Stimulated activated naive CD8-positive, alpha-beta T cell treated with anti-CD3 and anti-CD28 coated beads, Interleukin-15, Interleukin-2, amounts not matched to agents 100 ng/mL and 50 ng/mL, for 24 hours (primary cell): ENCODE results near the gene NR2E1.

Source experiments
- H3K27ac Mint-ChIP-seq: one replicate; pipeline ENCODE4 v1.8.0; 2021; ENCODE audit warnings: mild to moderate bottlenecking, mixed read lengths
- H3K27me3 Mint-ChIP-seq: one replicate; pipeline ENCODE4 v1.8.0; 2021; ENCODE audit warnings: mixed read lengths
- H3K36me3 Mint-ChIP-seq: one replicate; pipeline ENCODE4 v1.8.0; 2021; ENCODE audit warnings: low read depth, mixed read lengths
- H3K4me1 Mint-ChIP-seq: one replicate; pipeline ENCODE4 v1.8.0; 2021; ENCODE audit warnings: low read depth, mixed read lengths
- H3K4me3 Mint-ChIP-seq: one replicate; pipeline ENCODE4 v1.8.0; 2021; ENCODE audit warnings: mild to moderate bottlenecking, mixed read lengths
- H3K9me3 Mint-ChIP-seq: one replicate; pipeline ENCODE4 v1.8.0; 2021; ENCODE audit warnings: mixed read lengths

NR2E1 gene

DNA sequence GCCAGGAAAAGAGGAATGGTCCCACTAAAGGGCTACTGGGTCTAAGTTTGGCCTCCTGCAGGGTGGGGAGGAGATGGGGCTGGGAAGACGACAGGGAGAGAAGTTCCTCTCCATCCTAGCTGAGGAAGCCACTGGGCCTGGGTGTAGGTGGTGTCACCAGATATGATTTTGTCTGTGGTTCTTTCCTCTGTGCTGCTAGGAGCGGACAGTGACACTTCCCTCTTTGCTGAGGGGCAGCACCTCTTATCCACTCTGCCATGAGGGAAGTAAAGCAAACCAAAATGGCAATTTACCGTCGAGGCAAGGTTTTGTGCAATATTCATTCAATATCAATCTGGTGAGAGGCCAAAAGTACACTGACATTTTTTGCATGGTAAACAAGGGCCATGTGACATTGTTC lies 33.0 kb upstream of the NR2E1 start:
- peak overlapping the region; percentile 78 for H3K4me3 Mint-ChIP-seq

DNA sequence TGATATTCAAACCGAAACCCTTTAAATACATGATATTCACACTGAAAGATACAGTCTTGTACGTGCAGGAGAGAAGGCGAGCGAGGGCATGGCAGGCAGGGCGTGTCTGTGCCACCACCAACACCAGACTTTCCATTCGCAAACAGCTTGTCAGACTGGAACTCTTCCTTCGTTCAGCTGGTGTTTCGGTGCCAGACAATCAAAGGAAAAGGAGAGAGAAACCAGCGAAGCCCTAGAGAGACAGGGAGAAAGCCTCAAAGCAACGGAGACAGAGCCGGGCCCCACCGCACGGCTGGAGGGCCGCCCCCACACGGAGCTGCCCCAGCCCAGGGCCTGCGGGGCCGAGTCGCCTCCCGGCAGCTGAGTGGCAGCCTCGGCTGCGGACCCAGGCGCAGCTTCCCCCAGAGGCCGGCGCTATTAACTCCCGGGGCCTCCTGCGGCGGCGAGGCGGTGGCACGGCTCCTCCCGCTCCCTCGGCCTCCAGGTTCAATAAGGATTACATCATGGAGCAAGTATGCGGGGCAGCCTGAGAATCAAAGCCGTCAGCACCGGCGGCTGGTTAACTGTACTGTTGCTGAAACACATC lies 32.1 kb upstream of the NR2E1 start:
- Mint-ChIP-seq H3K36me3 (peaks cover 5% of the 10 kb centered on the region), H3K4me3 (peak overlapping the region; percentile 78), H3K4me1 (peaks cover 13% of the 10 kb centered on the region), H3K27ac (peak overlapping the region; percentile 63), H3K27me3 (peaks cover 83% of the 10 kb centered on the region), H3K9me3 (no peaks in the 10 kb centered on the region)

More for the DNA sequence above, 33.0 kb upstream of the NR2E1 start:
- Mint-ChIP-seq H3K36me3 (peaks cover 5% of the 10 kb centered on the region), H3K27me3 (peaks cover 83% of the 10 kb centered on the region), H3K27ac (no peak overlapping the region), H3K9me3 (no peaks in the 10 kb centered on the region), H3K4me1 (peaks cover 13% of the 10 kb centered on the region)

DNA sequence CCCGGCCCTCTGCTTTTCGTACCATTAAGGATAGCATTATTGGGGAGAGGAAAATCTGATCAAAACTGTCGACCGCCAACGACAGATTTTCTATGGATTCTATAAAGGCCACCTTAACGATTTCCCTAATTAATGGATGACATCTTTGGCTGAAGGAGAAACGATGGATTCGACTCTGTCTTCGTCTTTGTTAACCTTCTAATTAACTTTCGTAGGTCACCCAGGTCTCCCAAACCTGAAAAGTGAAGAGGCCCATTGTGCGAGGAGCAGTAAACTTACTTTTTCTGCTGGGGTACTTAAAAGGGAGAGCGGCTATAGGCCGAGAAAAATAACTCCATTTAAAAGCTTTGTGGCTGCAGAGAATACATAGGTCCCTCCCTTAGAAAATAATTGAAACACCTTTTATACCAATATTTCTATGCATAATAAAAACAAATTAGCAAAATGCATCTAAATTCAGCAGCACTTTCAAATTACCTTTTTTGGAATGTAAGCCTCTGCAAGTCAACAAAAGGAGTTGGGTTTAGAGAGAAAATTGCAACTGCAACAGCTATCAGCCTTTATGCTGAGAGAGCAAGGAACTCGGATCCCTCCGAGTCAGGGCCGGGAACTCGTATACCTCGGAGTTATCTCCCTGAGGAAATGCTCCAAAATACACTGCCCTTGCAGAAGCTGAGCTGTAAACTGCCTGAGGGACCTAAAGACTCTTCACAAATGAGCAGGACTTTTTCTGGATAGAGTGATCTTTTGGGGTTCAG lies 31.4 kb upstream of the NR2E1 start:
- Mint-ChIP-seq H3K9me3 (no peaks in the 10 kb centered on the region), H3K27me3 (peaks cover 80% of the 10 kb centered on the region), H3K4me1 (peaks cover 13% of the 10 kb centered on the region), H3K36me3 (peaks cover 5% of the 10 kb centered on the region), H3K4me3 (peak overlapping the region; percentile 54), H3K27ac (no peak overlapping the region)

DNA sequence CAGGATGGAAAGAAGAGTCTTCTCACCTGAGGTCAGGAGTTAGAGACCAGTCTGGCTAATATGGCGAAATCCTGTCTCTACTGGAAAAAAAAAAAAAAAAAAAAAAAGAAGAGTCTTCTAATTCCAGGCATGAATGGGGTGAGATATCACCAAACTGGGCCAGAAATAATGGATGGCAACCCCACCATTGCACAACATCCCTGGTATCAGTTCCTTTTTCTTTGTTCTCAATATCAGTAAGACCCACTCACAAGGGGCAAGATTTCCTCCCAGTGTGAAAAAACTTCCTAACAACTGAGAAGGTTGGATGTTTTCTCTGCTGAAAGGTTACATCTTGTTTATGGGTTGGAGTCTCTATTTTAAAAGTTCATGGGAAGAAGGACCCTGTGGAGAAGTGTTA lies 23.6 kb upstream of the NR2E1 start:
- no peaks in the 10 kb centered on the region for H3K4me1 Mint-ChIP-seq
- H3K9me3 Mint-ChIP-seq, result no peaks in the 10 kb centered on the region
- no peak overlapping the region for H3K27ac Mint-ChIP-seq
- no peak overlapping the region for H3K4me3 Mint-ChIP-seq
- H3K36me3 Mint-ChIP-seq, result no peaks in the 10 kb centered on the region
- peaks cover 49% of the 10 kb centered on the region for H3K27me3 Mint-ChIP-seq

- Mint-ChIP-seq H3K27me3 (peaks cover 57% of the 10 kb centered on the region), H3K4me1 (no peaks in the 10 kb centered on the region), H3K9me3 (peaks cover 4% of the 10 kb centered on the region), H3K36me3 (no peaks in the 10 kb centered on the region), H3K27ac (no peak overlapping the region), H3K4me3 (no peak overlapping the region)
Observed at GRCh38 chr6:108145639-108146038, 20.2 kb upstream of the NR2E1 start.

DNA sequence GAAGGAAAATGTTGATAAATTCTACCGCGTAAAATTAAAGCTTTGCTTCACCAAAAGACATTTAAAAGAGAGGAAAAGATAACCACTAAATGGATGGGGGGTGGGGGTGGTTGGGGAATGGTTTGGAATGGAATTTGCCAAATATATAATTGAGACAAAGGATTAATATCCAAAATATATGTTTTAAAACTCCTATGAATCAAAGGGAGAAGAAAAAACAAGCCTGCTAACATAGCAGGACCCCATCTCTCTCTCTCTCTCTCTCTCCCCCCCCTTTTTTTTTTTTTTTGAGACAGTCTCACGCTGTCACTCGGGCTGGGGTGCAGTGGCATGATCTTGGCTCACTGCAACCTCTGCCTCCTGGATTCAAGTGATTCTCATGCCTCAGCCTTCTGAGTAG lies 13.4 kb upstream of the NR2E1 start:
- peaks cover 4% of the 10 kb centered on the region for H3K9me3 Mint-ChIP-seq
- no peaks in the 10 kb centered on the region for H3K36me3 Mint-ChIP-seq
- H3K27me3 Mint-ChIP-seq, result peaks cover 76% of the 10 kb centered on the region
- no peak overlapping the region for H3K4me3 Mint-ChIP-seq
- peaks cover 5% of the 10 kb centered on the region for H3K4me1 Mint-ChIP-seq
- H3K27ac Mint-ChIP-seq, result no peak overlapping the region

- Mint-ChIP-seq H3K9me3 (no peaks in the 10 kb centered on the region), H3K27ac (no peak overlapping the region)
Observed at GRCh38 chr6:108156180-108156937, 9.5 kb upstream of the NR2E1 start.

GRCh38 chr6:108156938-108157233 lies 8.9 kb upstream of the NR2E1 start:
- peaks cover 3% of the 10 kb centered on the region for H3K36me3 Mint-ChIP-seq
- peaks cover 11% of the 10 kb centered on the region for H3K4me1 Mint-ChIP-seq
- H3K4me3 Mint-ChIP-seq, result peak overlapping the region; percentile 52
- H3K27me3 Mint-ChIP-seq, result peaks cover 87% of the 10 kb centered on the region
- no peak overlapping the region for H3K27ac Mint-ChIP-seq
- no peaks in the 10 kb centered on the region for H3K9me3 Mint-ChIP-seq

More at GRCh38 chr6:108156180-108156937, 9.5 kb upstream of the NR2E1 start:
- H3K4me3 Mint-ChIP-seq, result peak overlapping the region; percentile 52
- H3K4me1 Mint-ChIP-seq, result peaks cover 11% of the 10 kb centered on the region
- H3K36me3 Mint-ChIP-seq, result peaks cover 3% of the 10 kb centered on the region
- peaks cover 83% of the 10 kb centered on the region for H3K27me3 Mint-ChIP-seq

DNA sequence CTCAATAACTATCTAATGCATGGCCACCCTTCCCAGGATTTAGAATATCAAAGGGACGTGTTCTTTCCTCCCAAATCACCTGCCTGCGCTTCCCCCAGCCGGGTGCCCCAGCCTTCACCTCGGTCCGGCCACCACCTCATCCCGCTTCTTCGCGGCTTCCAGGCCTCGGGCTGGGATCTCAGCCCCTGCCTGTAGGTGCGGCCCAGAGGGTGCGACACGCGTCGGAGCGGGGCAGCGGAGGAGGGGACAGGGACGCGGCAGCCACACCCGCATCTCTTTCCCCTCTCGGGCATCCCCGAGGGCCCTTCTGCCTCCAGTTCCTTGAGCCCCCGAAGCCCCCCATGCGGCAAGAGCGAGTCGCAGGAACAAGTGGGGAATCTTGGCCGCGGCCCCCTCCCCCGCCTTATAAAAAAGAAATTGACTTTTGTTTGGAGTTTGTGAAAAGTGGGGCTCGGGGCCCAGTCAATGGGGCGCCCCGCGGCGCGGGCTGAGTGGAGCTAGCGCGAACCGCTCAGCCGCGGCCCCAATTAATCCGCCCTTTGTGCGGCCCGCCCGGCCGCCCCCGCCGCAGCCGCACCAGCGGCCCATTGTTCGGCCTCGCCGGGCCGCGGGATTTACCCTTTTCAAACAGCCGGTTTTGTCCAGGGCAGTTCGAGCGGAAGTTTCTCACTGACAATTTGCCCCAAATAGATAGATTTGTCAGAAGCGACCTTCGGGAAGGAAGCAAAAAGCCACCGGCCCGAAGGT lies 8.4 kb upstream of the NR2E1 start:
- H3K27ac Mint-ChIP-seq, result no peak overlapping the region
- no peaks in the 10 kb centered on the region for H3K9me3 Mint-ChIP-seq
- H3K27me3 Mint-ChIP-seq, result peaks cover 88% of the 10 kb centered on the region
- peak overlapping the region; percentile 52 for H3K4me3 Mint-ChIP-seq
- H3K4me1 Mint-ChIP-seq, result peaks cover 11% of the 10 kb centered on the region
- H3K36me3 Mint-ChIP-seq, result peaks cover 3% of the 10 kb centered on the region

DNA sequence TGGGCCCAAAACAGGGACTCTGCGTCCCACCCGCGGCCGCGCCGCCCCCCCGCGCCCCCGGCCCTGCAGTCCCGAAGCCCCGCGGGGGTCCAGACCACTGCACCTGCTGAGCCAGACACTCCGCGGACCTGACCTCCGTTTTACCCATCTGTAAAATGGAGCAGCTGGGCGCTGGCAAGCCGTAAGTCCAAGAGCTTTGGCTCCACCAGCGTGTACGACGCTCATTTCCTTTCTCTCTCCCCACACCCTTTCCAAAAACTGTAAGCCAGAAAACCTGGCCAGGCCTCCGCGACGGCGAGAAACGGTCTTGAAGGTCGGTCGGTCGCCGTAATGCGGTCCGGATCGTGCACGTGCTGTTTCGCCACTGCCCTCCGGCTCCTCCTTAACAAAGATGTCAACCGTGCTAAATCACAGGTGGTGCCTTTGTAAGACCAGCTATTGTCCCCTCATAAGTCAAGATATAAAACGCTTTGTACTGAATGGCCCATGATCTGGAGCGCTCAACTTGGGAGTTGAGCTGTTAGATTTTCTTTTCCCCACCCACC lies 7.8 kb upstream of the NR2E1 start:
- no peaks in the 10 kb centered on the region for H3K9me3 Mint-ChIP-seq
- H3K27ac Mint-ChIP-seq, result peak overlapping the region; percentile 86
- H3K4me1 Mint-ChIP-seq, result peaks cover 11% of the 10 kb centered on the region
- peak overlapping the region; percentile 76 for H3K4me3 Mint-ChIP-seq
- H3K27me3 Mint-ChIP-seq, result peaks cover 91% of the 10 kb centered on the region
- peaks cover 3% of the 10 kb centered on the region for H3K36me3 Mint-ChIP-seq

GRCh38 chr6:108159981-108160380 lies 5.8 kb upstream of the NR2E1 start:
- no peaks in the 10 kb centered on the region for H3K9me3 Mint-ChIP-seq

DNA sequence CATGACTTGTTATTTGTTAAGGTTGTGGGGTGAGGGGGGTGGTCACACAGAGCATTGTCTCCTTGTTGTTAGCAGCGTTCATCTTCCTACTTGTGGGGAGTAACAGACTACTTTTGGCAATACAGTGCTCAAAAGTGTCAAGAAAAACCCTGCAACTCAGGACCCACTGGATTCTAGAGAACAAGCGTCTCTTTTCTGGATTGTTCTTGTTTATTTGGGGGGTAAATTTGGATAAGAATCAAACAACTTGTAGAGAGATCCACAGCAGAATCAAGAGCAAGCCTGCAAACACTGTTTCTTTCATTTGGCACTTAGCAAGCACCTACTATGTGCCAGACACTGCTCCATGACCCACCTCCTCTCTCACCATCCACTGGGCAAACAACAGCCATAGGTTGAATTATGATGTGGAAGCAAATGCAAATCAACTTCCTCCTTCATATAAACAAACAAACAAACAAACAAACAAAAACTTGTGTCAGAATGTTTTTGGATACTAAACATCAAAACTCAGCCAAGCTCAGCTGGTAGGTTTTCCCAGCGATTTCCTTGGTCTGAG lies 4.0 kb upstream of the NR2E1 start:
- H3K36me3 Mint-ChIP-seq, result peaks cover 3% of the 10 kb centered on the region
- no peaks in the 10 kb centered on the region for H3K9me3 Mint-ChIP-seq
- H3K27me3 Mint-ChIP-seq, result peaks cover 92% of the 10 kb centered on the region
- no peak overlapping the region for H3K4me3 Mint-ChIP-seq
- no peak overlapping the region for H3K27ac Mint-ChIP-seq
- H3K4me1 Mint-ChIP-seq, result peaks cover 33% of the 10 kb centered on the region

More at GRCh38 chr6:108159981-108160380, 5.8 kb upstream of the NR2E1 start:
- H3K27me3 Mint-ChIP-seq, result peaks cover 92% of the 10 kb centered on the region
- H3K36me3 Mint-ChIP-seq, result peaks cover 3% of the 10 kb centered on the region
- H3K4me1 Mint-ChIP-seq, result peaks cover 19% of the 10 kb centered on the region
- no peak overlapping the region for H3K4me3 Mint-ChIP-seq
- H3K27ac Mint-ChIP-seq, result no peak overlapping the region

DNA sequence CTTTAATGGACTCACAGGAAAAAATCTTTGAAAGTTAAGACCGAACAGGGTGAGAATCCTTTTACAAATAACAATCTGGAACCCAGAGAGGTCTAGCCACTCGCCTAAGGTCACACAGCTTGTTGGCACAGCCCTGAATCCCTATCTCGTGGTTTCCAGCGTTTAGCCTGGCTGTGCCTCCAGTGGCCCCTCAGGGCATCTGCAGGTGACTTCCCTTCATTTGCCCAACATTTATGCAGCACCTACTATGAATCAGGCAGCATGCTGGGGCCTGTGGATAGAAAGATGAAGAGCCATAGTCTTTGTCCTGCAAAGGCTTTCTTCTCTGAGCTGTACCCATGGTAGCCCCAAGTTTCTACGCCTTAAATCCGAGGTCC lies 2.6 kb upstream of the NR2E1 start:
- Mint-ChIP-seq H3K9me3 (no peaks in the 10 kb centered on the region), H3K27ac (no peak overlapping the region), H3K27me3 (peaks cover 96% of the 10 kb centered on the region), H3K36me3 (peaks cover under 1% of the 10 kb centered on the region), H3K4me1 (peaks cover 38% of the 10 kb centered on the region), H3K4me3 (no peak overlapping the region)
